Astrocyte of the hippocampus (primary cell): ENCODE results near the gene TSPAN32.
"Not testable (repeated sequence)": the region's sequence is repeated elsewhere in the genome, so short reads cannot be mapped to it uniquely, and the experiment has no call there.

Experiments
- DNase-seq: peaks from one replicate; pipeline ENCODE4 v3.0.0; 2011; ENCODE audit warnings: low read depth, low spot score

The TSPAN32 gene

GRCh38 chr11:2286350-2286749 lies 15.5 kb upstream of the TSPAN32 start:
- DNase-seq: not testable (repeated sequence)

DNA sequence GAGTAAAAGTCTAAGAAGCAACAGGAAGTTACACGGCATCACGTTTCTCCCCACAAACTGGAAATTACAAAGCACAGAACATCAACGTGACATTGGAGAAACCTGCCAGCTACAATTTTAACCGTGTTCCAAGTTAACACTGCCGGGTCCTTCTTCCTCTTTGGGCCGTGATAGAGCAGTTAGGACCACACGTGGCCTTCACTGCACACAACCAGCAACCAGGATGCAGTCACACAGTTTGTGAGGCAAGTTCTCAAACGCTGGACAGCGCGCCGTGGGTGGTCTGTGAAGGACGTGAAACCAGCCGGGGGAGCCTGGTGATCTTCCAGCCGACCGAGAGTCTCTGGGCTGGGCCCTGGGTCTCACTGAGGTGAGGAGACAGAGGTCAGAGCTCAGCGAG lies 14.7 kb upstream of the TSPAN32 start:
- no peak for DNase-seq

- no peak for DNase-seq
Measured at GRCh38 chr11:2289350-2289749, 12.5 kb upstream of the TSPAN32 start.

DNA sequence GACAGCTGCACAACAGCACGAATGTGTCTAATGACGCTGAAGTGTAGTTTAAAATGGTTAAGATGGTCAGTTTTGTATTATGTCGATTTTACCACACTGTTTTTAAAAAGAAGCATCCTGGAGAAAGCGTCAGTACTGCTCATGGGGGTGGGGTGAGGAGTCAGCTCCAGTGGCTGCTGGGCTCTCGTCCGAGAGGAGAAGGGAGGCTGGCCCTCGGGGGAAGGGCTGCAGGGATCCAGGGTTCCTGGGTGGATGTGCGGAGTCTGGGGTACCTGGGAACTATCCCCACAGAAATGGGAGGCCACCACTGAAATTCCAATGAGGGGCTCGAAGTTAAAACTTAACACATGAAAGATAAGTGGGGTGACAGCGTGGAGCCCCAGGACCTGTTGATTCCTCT lies 12.0 kb upstream of the TSPAN32 start:
- no peak for DNase-seq

GRCh38 chr11:2290351-2290841 lies 11.4 kb upstream of the TSPAN32 start:
- no peak for DNase-seq

- no peak for DNase-seq
Measured at GRCh38 chr11:2293531-2293971, 8.3 kb upstream of the TSPAN32 start.

GRCh38 chr11:2293984-2294925 lies 7.6 kb upstream of the TSPAN32 start:
- DNase-seq: no peak

DNA sequence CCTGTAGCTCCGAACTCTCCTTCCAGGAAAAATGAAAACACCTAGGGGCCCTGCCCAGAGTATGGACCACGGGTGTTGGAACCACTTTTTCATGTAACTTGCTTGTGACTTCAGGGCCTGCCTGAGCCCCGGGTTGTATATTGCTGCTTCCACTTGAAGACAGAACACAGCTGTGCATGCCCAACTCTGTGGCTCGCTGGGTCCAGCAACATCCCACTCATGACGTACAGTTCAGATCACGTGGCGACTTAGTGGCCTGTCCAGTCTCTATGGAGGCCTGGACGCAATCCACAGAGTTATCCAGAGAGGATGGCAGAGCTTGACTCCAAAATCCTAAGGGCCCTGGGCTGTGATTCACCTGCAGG lies 6.9 kb upstream of the TSPAN32 start:
- DNase-seq: no peak

DNA sequence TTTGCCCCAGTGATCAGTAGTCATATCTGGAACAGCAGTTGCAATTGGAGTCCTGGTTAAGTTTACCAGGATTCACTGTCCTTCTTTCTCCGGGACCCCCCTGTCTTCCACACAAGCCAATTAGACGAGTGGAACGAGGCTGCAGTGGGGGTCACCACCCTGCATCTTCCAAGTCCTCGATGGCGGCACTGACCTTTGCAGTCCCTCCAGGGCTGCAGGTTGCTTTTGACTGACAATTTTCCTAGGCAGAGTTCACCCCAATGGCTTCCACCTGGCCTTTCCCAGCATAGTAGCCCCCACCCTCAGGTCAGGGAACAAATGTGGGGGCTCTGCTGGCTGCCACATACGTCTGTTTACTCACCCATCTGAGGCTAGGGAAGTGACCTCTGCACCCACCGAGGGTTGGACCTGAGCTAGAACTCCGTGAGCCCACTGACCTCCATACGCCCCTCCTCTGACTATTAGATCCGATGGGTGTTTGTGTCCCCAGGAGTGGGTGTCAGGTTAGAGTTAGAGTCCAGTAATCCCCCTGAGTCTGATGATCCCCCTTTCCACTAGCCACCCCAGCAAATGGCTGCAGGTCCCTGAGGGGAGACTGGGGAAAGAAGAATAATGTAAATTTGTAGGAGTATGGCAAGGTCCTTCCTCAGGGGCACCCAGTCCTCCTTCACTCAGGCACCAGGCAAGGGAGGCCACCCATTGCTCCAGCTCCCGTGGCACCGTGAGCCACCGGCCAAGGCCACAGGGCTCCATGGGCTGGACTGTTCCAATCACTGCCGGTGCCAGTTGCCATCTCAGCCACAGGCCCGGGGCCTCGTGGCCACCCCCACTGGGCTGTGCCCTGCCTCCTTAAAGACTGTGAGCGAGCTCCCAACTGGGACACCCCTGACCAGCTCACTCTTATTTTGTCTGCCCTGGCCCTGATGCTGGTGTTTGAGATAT lies 5.6 kb upstream of the TSPAN32 start:
- DNase-seq: no peak

GRCh38 chr11:2296913-2297622 lies 4.7 kb upstream of the TSPAN32 start:
- no peak for DNase-seq

DNA sequence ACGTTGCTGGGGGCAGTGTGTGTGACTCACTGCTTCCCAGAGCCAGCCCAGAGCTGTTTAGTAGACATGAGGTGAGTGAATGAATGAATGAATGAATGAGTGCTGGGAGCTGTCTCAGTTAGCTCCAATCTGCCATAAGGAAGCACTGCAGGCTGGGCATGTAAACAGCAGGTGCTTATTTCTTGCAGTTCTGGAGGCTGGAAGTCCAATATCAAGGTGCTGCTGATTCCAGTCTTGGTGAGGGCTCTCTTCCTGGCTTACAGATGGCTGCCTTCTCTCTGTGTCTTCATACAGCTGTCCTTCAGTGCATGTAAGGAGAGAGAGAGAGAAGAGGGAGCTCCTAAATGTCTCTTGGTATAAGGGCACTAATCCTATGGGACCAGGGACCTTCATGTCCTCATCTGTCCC lies 4.2 kb upstream of the TSPAN32 start:
- no peak for DNase-seq

- no peak for DNase-seq
Measured at GRCh38 chr11:2298131-2298794, 3.5 kb upstream of the TSPAN32 start.

DNA sequence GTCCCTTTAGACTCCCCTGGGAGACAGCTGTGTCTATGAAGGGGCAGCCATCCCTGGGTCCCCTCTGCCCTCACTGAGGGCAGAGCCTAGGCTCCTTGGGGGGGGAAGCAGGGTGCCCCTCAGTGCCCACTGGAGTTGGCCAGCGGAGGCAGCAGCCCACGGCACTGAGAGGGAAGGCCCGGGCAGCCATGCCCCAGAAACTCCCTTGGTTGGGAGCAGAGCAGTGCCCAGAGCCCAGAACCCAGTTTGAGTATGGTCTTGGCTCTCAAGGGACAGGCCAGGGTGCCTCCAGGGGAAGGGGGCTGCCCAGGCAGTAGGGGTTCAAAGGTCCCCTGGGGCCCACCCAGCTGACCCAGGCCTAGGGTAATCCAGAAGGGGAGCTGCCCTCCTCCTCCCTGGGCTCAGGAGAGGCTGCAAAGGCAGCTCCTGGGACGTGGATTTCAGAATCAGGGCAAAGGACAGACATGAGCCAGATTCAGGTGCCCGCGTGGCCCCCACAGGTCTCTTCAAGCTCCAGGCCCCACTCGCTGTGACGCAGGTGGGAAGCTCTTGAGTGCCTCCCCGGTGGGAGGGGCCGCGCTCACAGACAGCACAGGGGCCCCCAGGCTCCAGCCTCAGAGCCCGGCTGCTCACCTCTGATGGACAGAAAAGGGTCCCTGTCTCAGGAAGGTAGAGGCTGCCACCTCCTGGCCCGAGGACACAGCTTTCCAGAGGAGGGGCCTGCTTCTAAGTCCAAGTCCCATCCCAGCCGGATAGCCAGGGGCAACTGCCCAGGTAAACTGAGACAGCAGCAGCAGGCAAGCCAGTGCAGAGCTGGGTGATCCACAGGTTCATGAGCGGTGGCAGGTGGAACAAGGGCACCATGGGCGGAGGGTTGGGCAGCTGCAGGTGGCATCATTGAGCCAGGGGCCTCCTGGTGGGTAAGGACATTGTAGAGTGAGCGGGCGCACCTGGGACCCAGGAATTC lies 2.7 kb upstream of the TSPAN32 start:
- peak; percentile 35 for DNase-seq

GRCh38 chr11:2299773-2300172 lies 2.0 kb upstream of the TSPAN32 start:
- DNase-seq: no peak

DNA sequence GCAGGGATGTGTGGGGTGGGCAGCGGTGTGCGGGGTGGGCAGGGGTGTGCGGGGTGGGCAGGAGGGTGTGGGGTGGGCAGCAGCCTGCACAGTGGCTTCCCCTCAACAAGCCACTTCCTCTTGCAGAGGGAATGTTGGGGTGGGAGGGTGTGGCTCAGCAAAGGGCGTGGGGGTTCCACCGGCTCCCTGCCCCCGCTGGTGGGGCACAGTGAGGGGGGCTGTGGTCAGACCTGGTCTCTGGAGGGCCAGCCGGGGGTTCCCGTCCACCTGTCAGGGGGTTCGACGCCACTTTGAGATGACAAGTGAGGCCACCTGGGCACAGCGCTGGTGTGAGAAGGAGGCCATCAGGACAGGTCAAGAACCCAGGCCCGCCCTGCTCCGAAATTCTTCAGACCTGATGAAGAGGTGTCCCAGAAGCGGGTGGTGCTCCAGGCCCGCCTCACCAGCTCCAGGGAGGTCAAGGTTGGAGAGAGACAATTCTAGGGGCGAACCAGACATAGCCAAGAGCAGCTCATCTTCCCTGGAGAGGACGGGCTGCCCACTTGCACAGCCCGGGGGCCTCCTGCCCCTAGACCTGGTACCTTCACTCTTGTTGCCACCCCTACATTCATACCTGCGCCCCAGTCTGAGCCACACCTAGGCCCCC lies 1.4 kb upstream of the TSPAN32 start:
- no peak for DNase-seq

GRCh38 chr11:2300936-2301630 lies 730 bp upstream of the TSPAN32 start:
- DNase-seq: no peak

- no peak for DNase-seq
Measured at GRCh38 chr11:2302306-2302895, 588 bp downstream of the TSPAN32 start.

GRCh38 chr11:2302896-2303626 lies 1.2 kb downstream of the TSPAN32 start:
- DNase-seq: no peak
